ENCODE results near the gene SEMA6D. TPM values are rescaled to one million over a fixed set of nuclear protein-coding genes. Genes with fewer than 3 reads are reported as not detected.

Gene SEMA6D
- total and polyA plus RNA-seq, 2 donors from 2014 or later, result 12.9 to 16.9 TPM

DNA sequence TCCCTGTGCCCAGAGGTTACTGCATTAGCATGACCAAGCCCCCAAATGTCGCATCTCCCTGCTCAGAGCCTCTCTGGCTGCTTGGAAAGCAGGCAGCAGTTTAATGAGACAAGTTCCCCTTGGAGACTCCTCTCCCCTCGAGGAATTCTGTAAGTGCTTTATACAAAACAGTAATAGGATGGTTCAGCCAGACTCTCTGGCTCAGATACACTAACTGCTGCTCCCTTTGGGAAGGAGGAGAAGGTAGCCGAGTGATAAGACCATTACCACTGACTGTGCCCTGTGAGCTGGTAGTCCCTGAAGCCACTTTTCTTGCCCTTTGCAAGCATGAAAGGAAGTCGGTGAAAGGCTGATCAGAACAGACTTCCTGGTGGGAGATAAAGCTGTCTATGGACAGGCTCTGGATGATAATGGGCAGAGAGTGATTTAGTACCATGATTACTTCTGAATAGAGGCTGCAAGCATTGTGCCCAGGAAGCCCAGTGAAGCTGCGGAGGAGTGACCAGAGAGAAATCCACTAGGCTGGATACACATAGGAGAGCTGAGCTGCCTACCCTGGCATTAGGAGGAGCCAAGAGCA is 100.8 kb downstream of the SEMA6D start:
- H3K9me3 ChIP-seq (ENCODE audit: control insufficient read depth in 2 of 3, insufficient read depth in 1 of 3, low read length in 3 of 3), result no peaks in the 10 kb centered on the region
- H3K4me1 ChIP-seq (ENCODE audit: control insufficient read depth in 2 of 3, insufficient read depth in 2 of 3, low read depth in 1 of 3, low read length in 3 of 3), result peaks cover 0 to 7% (median 0%) of the 10 kb centered on the region in 3 donors
- FAIRE-seq (no peak), DNase-seq (no peak)
- TF ChIP-seq, protein P1, sequence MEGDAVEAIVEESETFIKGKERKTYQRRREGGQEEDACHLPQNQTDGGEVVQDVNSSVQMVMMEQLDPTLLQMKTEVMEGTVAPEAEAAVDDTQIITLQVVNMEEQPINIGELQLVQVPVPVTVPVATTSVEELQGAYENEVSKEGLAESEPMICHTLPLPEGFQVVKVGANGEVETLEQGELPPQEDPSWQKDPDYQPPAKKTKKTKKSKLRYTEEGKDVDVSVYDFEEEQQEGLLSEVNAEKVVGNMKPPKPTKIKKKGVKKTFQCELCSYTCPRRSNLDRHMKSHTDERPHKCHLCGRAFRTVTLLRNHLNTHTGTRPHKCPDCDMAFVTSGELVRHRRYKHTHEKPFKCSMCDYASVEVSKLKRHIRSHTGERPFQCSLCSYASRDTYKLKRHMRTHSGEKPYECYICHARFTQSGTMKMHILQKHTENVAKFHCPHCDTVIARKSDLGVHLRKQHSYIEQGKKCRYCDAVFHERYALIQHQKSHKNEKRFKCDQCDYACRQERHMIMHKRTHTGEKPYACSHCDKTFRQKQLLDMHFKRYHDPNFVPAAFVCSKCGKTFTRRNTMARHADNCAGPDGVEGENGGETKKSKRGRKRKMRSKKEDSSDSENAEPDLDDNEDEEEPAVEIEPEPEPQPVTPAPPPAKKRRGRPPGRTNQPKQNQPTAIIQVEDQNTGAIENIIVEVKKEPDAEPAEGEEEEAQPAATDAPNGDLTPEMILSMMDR (IDR thresholded peaks at IDR 0.05; ENCODE audit: borderline replicate concordance, extremely low read depth, insufficient read depth), result no peak
- H3K4me3 ChIP-seq (ENCODE audit: low read length in 3 of 3), result no peak overlapping the region
- H3K27me3 ChIP-seq (ENCODE audit: control insufficient read depth, insufficient read depth, low read length), result no peaks in the 10 kb centered on the region
- no peak overlapping the region for H3K9ac ChIP-seq (ENCODE audit: low read length in 3 of 3)
- intact Hi-C loops (cut with DNase I), result no loop called here
- no peaks in the 10 kb centered on the region for H3K36me3 ChIP-seq (ENCODE audit: control insufficient read depth in 2 of 3, insufficient read depth in 3 of 3, low read length in 3 of 3)
- no peak overlapping the region for H3K27ac ChIP-seq (ENCODE audit: low read depth in 2 of 2, low read length in 2 of 2)

DNA sequence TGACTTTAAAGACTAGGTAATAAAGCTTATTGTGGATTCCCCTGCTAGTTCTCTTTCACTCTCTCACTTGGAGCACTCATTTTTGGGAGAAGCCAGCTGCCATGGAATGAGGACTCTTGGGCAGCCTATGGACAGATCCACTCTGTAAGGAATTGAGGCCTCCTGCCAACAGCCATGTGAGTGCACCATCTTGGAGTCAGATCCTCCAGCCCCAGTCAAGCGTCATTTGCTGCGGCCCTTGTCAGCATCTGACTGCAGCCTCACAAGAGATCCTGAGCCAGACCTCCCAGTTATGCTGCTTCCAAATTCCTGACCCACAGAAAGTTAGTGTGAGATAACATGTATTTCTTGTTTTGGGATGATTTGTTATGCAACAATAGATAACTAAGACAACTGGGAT is 101.9 kb downstream of the SEMA6D start:
- TF ChIP-seq, protein P1 (IDR thresholded peaks at IDR 0.05; ENCODE audit: borderline replicate concordance, extremely low read depth, insufficient read depth), result no peak
- H3K4me3 ChIP-seq (ENCODE audit: low read length in 3 of 3), result no peak overlapping the region
- H3K36me3 ChIP-seq (ENCODE audit: control insufficient read depth in 2 of 3, insufficient read depth in 3 of 3, low read length in 3 of 3), result no peaks in the 10 kb centered on the region
- H3K9ac ChIP-seq (ENCODE audit: low read length in 3 of 3), result no peak overlapping the region
- no peaks in the 10 kb centered on the region for H3K27me3 ChIP-seq (ENCODE audit: control insufficient read depth, insufficient read depth, low read length)
- intact Hi-C loops (cut with DNase I), result no loop called here
- H3K9me3 ChIP-seq (ENCODE audit: control insufficient read depth in 2 of 3, insufficient read depth in 1 of 3, low read length in 3 of 3), result no peaks in the 10 kb centered on the region
- no peak overlapping the region for H3K27ac ChIP-seq (ENCODE audit: low read depth in 2 of 2, low read length in 2 of 2)
- FAIRE-seq (no peak), DNase-seq (no peak)
- H3K4me1 ChIP-seq (ENCODE audit: control insufficient read depth in 2 of 3, insufficient read depth in 2 of 3, low read depth in 1 of 3, low read length in 3 of 3), result peaks cover 0 to 7% (median 0%) of the 10 kb centered on the region in 3 donors

DNA sequence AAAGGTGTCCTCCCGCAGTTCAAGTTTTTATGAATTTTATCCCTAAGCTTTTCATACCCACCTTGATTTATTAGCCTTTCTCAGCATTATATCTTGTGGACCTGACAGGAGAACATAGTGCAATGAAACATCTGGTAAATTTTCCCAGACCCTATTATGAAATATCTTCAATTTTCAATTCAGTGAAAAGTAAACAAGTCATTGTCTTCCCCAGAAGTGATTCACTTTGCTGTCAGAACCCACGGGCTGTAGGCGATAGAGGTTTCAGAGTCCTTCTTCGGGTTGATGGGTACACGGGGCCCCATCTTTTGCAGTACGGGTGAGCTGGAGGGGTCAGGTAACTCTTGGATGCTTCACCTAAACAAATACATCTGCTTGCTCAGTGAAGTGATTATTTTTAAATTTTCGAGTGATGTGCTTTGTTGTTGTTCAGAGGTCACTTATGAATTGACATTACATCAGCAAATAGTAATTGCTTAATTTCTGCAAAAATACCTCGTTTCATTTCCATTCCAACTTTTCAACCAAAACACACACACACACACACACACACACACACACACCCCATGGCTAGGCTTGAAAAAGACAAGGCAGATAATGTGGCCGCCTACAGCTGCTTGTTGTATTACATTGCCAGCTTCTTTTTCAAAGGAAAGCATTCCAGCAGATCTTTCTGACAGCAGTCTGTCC is 102.9 kb downstream of the SEMA6D start:
- DNase-seq, result peak in 3 of 5 donors; percentile 30 to 54 (median 30)
- TF ChIP-seq, protein P1 (IDR thresholded peaks at IDR 0.05; ENCODE audit: borderline replicate concordance, extremely low read depth, insufficient read depth), result no peak
- Histone ChIP-seq H3K27me3 (ENCODE audit: control insufficient read depth, insufficient read depth, low read length) (no peaks in the 10 kb centered on the region), H3K4me3 (ENCODE audit: low read length in 3 of 3) (no peak overlapping the region), H3K4me1 (ENCODE audit: control insufficient read depth in 2 of 3, insufficient read depth in 2 of 3, low read depth in 1 of 3, low read length in 3 of 3) (peaks cover 0 to 7% (median 0%) of the 10 kb centered on the region in 3 donors), H3K9ac (ENCODE audit: low read length in 3 of 3) (no peak overlapping the region), H3K36me3 (ENCODE audit: control insufficient read depth in 2 of 3, insufficient read depth in 3 of 3, low read length in 3 of 3) (no peaks in the 10 kb centered on the region), H3K9me3 (ENCODE audit: control insufficient read depth in 2 of 3, insufficient read depth in 1 of 3, low read length in 3 of 3) (no peaks in the 10 kb centered on the region), H3K27ac (ENCODE audit: low read depth in 2 of 2, low read length in 2 of 2) (no peak overlapping the region)
- intact Hi-C loops (cut with DNase I), result no loop called here
- FAIRE-seq, result no peak
